GM15510 (cell line): Measurements from ENCODE around the gene SLC35G6.
"Not testable (repeated sequence)": the region's sequence is repeated elsewhere in the genome, so short reads cannot be mapped to it uniquely, and the experiment has no call there.

Experiments used
- POLR2A ChIP-seq: IDR thresholded peaks from 3 replicates; pipeline ENCODE4 v1.6.1; 2011; ENCODE audit warnings: borderline replicate concordance; ENCODE audit not compliant: insufficient read length; ENCODE audit errors: extremely low read depth

The SLC35G6 gene

DNA sequence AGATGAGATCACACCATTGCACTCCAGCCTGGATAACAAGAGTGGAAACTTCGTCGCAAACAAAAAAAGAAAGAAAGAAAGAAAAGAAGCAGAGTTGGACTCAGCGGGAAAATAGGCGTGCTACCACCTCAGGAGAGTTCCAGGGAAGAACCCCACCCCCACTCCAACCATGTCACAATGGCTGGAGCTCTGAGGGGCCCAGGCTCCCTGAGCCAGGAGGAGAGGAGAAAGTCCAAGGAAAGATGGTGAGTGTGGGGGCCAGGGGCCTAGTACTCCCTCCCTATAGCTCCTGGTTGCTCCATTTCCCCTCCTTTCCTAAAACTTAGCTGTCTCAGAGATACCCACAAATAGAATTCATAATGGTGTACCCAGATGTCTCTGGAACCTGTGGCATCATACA lies at the start of gene SLC35G6:
Gene SLC35G6, plus strand, starts transcription at position 172 of the 400 bp plus-strand sequence. Its CDS starts 71 bp downstream, at position 243.
- TF ChIP-seq POLR2A: not testable (repeated sequence)

DNA sequence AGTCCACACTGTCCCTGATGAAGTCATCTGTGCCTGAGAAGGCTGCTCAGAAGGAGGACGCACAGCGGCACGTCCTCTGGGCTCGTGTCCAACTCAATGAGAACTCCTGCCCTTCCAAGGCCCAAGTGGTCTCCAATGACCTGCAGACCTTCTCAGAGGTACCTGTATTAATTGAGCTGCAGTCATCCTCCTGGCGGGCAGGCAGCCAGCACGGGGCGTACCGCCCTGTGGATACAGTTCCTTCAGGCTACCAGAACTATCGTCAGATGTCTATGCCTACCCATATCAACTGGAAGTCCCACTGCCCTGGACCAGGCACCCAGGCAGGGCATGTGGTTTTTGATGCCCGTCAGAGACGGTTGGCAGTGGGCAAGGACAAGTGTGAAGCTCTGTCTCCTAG lies 49.0 kb upstream of the SLC35G6 start:
- no peak for TF ChIP-seq POLR2A

DNA sequence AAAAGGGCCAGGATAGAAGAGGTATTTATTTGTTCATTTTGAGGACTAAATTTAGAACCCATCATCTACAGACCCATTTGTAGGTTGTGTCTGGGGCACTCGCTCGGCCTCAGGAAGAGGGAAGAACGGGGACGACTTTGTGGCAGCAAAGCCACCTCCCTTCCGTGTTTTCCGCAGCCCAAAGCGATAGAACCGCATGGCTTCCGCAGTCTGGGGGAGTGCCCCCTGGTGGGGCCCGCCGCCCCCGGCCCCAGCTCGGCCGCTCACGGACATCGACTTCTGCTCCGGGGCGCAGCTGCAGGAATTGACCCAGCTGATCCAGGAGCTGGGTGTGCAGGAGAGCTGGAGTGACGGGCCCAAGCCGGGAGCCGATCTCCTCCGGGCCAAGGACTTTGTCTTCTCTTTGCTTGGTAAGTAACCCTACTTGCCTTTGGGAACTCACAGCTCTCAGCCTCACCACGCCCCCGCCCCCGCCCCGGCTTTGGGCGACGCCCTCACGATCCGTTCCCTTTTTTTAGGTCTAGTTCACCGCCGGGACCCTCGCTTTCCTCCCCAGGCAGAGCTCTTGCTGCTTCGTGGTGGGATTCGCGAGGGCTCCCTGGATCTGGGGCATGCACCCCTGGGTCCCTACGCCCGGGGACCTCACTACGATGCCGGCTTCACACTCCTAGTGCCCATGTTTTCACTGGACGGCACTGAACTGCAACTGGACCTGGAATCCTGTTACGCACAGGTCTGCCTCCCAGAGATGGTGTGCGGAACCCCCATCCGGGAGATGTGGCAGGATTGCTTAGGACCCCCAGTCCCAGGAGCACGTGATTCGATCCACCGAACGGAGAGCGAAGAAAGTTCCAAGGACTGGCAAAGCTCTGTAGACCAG lies 45.3 kb upstream of the SLC35G6 start:
- TF ChIP-seq POLR2A: no peak

DNA sequence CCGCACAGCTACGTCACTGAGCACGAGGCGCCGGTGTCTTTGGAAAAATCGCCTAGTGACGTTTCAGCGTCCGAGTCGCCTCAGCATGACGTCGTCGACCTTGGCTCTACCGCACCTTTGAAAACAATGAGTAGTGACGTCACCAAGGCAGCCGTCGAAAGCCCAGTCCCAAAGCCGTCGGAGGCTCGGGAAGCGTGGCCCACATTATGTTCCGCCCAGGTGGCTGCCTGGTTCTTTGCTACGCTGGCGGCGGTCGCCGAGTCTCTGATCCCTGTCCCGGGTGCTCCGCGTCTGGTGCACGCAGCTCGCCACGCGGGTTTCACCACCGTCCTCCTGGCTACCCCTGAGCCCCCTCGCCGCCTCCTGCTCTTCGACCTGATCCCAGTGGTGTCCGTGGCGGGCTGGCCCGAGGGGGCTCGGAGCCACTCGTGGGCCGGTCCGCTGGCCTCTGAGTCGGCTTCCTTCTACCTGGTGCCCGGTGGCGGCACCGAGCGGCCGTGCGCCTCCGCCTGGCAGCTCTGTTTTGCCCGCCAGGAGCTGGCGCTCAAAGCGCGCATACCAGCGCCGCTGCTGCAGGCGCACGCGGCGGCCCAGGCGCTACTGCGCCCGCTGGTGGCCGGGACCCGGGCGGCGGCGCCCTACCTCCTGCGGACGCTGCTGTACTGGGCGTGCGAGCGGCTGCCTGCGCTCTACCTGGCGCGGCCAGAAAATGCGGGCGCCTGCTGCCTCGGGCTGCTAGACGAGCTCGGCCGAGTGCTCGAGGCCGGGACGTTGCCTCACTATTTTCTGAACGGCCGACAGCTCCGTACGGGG lies 44.5 kb upstream of the SLC35G6 start:
- TF ChIP-seq POLR2A: no peak

DNA sequence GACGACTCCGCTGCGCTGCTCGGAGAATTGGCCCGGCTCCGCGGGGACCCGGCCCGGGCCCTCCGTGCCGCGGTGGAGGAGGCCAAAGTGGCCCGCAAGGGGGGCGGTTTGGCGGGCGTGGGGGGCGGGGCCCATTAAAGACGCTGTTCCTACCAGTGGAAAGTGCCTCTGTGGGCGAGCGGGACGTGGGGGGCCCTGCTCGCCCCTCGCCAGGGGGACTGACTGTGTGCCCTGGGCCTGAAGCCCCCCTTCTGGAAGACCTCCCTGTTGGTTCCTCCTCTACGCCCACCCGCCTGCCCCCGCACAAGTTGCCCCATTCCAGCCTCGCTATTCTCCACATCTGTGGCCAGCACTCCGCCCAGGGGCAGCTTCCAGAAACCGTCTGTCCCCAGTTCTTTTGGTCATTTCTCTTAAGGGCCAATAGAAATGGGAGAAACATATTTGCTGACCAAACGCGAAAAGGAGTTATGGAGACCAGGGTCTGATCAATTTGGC lies 43.8 kb upstream of the SLC35G6 start:
- no peak for TF ChIP-seq POLR2A

DNA sequence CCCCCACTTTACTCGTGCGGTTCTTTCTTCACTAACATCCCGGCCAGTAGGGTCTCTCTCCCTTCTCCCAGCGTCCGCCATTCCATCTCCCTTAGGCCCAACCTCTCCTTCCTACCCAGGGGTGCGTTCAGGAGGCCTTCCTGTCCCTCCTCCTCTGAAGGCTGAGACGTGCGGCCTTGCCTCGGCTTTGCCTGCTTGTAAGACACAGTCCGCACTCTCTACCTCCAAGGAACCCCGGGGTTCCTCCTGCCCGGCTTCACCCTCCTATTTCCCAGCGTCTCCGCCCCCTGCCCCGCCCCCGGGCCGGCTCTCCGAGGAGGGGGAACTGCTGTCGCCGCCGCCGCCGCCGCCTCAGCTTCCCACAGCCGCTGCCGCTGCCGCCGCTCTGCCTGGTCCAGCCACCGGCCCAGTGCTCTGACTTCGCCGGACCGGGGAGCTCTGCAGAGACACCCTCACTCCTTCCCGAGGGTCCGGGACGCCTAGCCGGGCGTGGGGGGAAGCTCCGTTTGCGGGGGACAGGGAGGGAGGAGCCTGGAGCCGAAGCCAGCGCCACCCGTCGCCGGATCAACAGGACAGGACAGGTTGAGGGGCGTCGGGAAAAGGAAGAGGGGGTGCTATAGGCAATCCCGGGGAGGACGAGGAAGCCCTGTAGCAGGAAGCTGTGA lies 43.2 kb upstream of the SLC35G6 start:
- no peak for TF ChIP-seq POLR2A

DNA sequence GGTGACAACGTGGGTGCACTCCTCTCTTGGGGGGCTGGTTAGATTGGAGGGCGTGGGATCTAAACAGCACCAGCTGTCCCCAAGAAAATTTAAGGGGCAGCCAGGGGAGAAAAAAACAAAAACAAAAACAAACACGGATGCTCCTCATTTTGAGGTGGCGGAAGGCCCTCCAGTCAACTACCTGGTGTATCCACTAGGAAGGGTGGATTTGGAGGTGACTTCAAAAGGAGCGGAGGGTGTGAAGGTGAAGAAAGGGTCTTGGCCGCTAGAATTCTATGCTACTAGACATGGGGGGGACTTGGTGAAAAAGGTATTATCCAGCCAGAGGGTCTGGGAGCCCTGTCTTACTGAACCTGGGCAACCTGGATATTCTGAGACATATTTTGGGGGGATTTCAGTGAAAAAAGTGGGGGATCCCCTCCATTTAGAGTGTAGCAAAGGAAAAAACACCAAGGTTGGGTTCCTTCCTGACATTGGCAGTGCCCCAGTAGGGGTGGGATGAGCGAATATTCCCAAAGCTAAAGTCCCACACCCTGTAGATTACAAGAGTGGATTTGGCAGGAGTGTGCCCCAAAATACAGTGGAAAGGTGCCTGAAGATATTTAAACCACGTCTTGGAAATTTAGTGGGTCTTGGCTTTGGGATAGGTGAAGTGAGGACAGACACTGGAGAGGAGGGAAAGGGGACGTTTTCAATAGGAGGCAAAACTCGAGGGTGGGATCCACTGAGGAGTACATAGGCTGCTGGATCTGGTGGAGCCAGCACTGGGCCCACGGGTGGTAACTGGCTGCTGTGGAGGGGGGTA lies 42.4 kb upstream of the SLC35G6 start:
- TF ChIP-seq POLR2A: no peak

DNA sequence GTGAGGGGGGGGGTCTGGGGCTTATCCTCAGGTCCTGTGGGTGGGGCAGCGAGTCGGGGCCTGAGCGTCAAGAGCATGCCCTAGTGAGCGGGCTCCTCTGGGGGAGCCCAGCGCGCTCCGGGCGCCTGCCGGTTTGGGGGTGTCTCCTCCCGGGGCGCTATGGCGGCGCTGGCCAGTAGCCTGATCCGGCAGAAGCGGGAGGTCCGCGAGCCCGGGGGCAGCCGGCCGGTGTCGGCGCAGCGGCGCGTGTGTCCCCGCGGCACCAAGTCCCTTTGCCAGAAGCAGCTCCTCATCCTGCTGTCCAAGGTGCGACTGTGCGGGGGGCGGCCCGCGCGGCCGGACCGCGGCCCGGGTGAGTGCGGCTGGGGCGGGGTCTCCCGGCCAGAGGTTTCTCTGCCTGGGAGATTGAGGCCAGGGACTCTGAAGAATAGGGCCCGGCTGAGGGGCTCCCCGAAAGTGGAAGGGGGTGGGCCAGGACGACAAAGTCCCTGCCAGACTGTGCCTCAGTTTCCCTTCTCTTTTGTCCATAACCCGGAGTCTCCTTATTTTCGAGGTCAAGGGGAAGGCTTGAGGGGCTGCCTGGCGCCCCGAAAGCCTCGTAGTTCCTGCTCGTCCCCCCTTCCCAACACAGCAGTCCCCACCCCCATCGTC lies 41.7 kb upstream of the SLC35G6 start, which contains the start of gene FGF11:
Gene FGF11, plus strand, starts transcription at position 51 of the 651 bp plus-strand sequence. Its CDS starts 109 bp downstream, at position 160.
- TF ChIP-seq POLR2A: no peak

DNA sequence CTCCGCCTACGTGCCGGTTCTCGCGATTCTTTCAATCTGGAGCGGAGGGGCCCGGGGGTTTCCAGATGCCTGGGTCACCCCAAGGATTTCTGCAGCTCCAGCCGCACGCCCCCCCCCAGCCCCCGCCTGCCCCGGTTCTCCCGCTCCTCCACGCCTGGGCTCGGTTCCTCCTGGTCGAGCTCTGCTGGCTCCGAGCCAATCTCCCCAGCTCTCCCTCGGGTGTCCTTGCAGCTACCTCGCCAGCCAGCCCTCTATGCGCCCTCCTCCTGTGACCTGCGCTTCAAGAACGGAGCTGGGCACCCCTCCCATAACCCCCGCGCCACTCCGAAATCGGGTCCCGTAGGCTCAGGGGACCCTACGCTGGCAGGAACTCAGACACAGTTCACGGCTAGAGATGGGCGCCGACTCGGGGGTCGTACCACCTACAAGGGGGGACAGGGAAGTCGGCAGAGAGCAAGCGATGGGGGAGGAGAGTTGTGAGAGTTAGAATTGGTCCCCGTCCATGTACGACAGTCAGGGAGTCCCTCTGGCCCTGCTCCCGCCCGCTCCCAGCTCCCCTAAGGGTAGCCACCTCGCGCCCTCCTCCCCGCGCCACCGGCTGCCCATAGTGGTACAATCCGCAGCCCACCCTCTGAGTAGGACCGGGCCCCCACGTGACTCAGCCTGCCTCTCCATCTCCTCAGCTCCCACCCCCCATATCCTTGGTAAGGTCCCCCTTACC lies 41.0 kb upstream of the SLC35G6 start:
- TF ChIP-seq POLR2A: no peak

DNA sequence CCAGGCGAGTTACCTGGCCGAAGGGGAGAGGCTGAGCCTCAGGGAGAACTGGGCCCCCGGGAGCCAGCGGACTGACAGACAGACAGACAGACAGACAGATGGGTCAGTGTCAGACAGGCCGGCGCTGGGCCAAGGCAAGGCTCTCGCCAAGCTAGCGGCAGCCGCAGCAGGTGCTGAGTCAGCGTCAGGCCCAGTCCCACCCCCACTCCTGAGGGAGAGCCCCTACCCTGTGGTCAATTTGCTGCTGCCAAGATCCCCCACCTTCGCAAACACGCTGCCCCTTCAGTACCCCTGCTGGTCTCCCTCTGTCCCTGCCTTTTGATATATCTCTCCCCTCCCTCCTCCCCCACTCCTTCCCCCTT lies 40.4 kb upstream of the SLC35G6 start:
- TF ChIP-seq POLR2A: peak; percentile 18

DNA sequence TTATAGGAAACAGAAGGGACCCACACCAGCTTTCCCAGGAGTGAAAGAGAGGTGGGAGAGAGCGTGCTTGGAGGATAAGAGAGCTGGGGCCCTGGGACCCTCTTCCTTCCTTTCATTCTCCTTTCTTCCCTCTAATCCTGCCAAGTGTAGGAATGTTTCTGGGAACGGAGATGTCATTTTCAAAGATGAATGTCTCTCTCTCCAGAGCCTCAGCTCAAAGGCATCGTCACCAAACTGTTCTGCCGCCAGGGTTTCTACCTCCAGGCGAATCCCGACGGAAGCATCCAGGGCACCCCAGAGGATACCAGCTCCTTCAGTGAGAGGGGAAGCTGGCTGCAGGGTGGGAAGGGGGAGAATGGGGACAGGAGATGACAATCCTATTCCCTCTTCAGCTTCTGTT lies 40.0 kb upstream of the SLC35G6 start:
- TF ChIP-seq POLR2A: no peak

DNA sequence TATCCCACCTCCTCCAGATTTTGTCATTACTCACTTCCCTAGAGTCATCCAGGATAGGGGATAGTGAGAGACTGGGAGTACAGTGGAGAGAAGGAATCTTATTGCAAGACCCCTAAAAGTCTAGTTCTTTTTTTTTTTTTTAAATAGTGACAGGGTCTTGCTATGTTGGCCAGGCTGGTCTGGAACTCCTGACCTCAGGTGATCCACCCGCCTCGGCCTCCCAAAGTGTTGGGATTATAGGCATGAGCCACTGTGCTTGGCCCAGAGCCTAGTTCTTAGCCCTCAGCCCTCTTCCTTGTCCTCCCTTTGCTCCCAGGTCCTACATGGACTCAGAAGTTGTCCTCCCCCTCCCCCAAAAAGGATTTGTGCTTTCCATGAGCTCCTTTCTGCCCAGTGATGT lies 39.1 kb upstream of the SLC35G6 start:
- no peak for TF ChIP-seq POLR2A

DNA sequence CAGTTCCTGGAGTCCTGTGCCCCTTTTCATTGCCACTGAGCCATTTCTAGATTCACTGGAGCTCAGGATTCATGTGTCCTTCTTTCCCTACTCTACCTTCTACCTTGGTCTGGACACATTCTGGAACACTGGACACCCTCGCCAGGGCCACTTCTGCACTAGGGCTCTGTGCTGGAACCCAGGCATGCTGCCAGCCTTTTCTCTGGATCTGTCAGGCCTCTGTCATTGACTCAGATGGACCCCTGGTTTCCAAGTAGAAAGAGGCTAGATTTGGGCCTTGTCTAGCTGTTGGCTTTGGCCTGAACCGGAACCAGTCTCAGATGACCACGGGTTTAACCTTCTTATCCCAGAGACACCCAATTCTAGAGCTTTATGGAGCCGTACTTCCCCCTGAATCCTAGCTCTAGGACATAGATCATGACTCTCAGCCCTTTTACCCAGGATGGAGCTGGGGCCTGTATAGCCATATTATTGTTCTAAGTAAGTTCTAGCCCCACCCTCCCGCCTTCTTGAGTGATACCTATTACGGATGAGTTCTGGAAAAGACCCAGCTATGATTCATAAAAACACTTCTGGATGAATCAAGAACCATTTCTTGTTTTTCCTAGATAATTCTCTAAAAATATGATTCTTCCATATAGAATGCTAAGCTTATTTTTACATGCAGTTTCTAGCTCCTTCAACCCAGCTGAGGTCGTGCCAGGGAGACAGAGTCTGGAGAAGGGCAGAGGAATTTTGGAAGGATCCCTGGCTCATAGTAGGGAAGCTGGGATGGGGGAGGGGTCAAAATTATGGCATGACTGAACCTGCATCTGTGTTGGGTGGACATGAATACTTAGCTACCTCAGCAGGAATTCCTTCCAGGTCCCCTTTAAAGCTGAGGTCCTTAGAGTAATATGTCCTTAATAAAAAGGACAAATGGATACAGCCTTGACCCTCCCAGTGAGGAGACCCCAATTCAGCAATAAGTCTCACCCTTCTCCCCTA lies 37.5 kb upstream of the SLC35G6 start:
- TF ChIP-seq POLR2A: no peak
